Osteoblast (primary cell): ENCODE data around the gene DOK4. TPM values are rescaled to one million over a fixed set of nuclear protein-coding genes. Genes with fewer than 3 reads are reported as not detected.

Experiments
- DNase-seq: peaks from one replicate; pipeline ENCODE4 v3.0.0; 2011; ENCODE audit warnings: low spot score, mixed read lengths; ENCODE audit not compliant: insufficient read length; ENCODE audit errors: missing footprints
- H2AFZ ChIP-seq: 2 replicates; pipeline ENCODE4 v1.6.0; 2011; ENCODE audit warnings: mild to moderate bottlenecking, low read length
- H3K27ac ChIP-seq: 2 replicates; pipeline ENCODE4 v1.5.1; 2011; ENCODE audit warnings: mild to moderate bottlenecking, low read depth, low read length, moderate library complexity
- H3K27me3 ChIP-seq: 2 replicates; pipeline ENCODE4 v1.6.0; 2012; ENCODE audit warnings: mild to moderate bottlenecking, control low read depth, inconsistent platforms, low read length, moderate library complexity; ENCODE audit not compliant: insufficient read depth
- H3K36me3 ChIP-seq: 2 replicates; pipeline ENCODE4 v1.5.1; 2011; ENCODE audit warnings: mild to moderate bottlenecking, low read length, control low read depth, moderate library complexity; ENCODE audit not compliant: insufficient read depth
- H3K4me1 ChIP-seq: 2 replicates; pipeline ENCODE4 v1.5.1; 2011; ENCODE audit warnings: mild to moderate bottlenecking, low read length, control low read depth, moderate library complexity; ENCODE audit not compliant: insufficient read depth
- H3K4me2 ChIP-seq: 2 replicates; pipeline ENCODE4 v1.6.0; 2011; ENCODE audit warnings: mild to moderate bottlenecking, low read length; ENCODE audit not compliant: insufficient read depth
- H3K4me3 ChIP-seq: fragments of 200-600 bp; sonication (generic); 3 replicates; pipeline ENCODE4 v1.5.1; 2012; ENCODE audit warnings: mild to moderate bottlenecking, low read length, inconsistent platforms; ENCODE audit not compliant: insufficient read depth
- H3K79me2 ChIP-seq: 2 replicates; pipeline ENCODE4 v1.6.0; 2012; ENCODE audit warnings: mild to moderate bottlenecking, low read length, control low read depth, inconsistent platforms; ENCODE audit not compliant: insufficient read depth
- H3K9me3 ChIP-seq: 2 replicates; pipeline ENCODE4 v1.5.1; 2011; ENCODE audit warnings: low read depth, low read length, control low read depth
- H4K20me1 ChIP-seq: 2 replicates; pipeline ENCODE4 v1.6.0; 2012; ENCODE audit warnings: mild to moderate bottlenecking, low read length, control low read depth; ENCODE audit not compliant: insufficient read depth
- CTCF ChIP-seq: IDR thresholded peaks from 2 replicates; pipeline ENCODE4 v1.5.1; 2011; ENCODE audit warnings: mild to moderate bottlenecking, low read depth, low read length, moderate library complexity; ENCODE audit errors: extremely low read depth
- total RNA-seq: library from RNA; depleted of rRNA; stranded (reverse); fragments of >200 nt; gene quantifications from 2 replicates; pipeline ENCODE4 v1.2.3, GENCODE V29; 2012

DOK4 gene
- total RNA-seq, 1 donor = 29.0 TPM

GRCh38 chr16:57424583-57424982, 61.7 kb downstream of the DOK4 start:
- no peak for DNase-seq

GRCh38 chr16:57423152-57423551, 63.1 kb downstream of the DOK4 start:
- Histone ChIP-seq H4K20me1 (no peaks in the 10 kb centered on the region), H3K27me3 (no peaks in the 10 kb centered on the region), H3K4me1 (peaks cover 6% of the 10 kb centered on the region), H2AFZ (no peak overlapping the region), H3K9me3 (no peaks in the 10 kb centered on the region), H3K36me3 (peaks cover 7% of the 10 kb centered on the region), H3K79me2 (no peaks in the 10 kb centered on the region), H3K27ac (no peak overlapping the region), H3K4me3 (no peak overlapping the region), H3K4me2 (no peak overlapping the region)
- no peak for DNase-seq
- no peak for TF ChIP-seq CTCF

More at GRCh38 chr16:57424583-57424982, 61.7 kb downstream of the DOK4 start:
- no peaks in the 10 kb centered on the region for H3K79me2 ChIP-seq
- H3K36me3 ChIP-seq = peaks cover 12% of the 10 kb centered on the region
- H3K4me1 ChIP-seq = peaks cover 3% of the 10 kb centered on the region
- no peaks in the 10 kb centered on the region for H3K9me3 ChIP-seq
- no peak for TF ChIP-seq CTCF
- no peaks in the 10 kb centered on the region for H3K27me3 ChIP-seq
- no peak overlapping the region for H3K4me3 ChIP-seq
- no peak overlapping the region for H2AFZ ChIP-seq
- no peaks in the 10 kb centered on the region for H4K20me1 ChIP-seq
- H3K4me2 ChIP-seq = no peak overlapping the region
- H3K27ac ChIP-seq = no peak overlapping the region

GRCh38 chr16:57422026-57422944, 64.0 kb downstream of the DOK4 start:
- no peaks in the 10 kb centered on the region for H3K36me3 ChIP-seq
- DNase-seq = peak; percentile 88
- no peaks in the 10 kb centered on the region for H3K79me2 ChIP-seq
- no peak overlapping the region for H3K27ac ChIP-seq
- H4K20me1 ChIP-seq = no peaks in the 10 kb centered on the region
- H3K9me3 ChIP-seq = no peaks in the 10 kb centered on the region
- peak; percentile 82 for TF ChIP-seq CTCF
- peak overlapping the region; percentile 71 for H2AFZ ChIP-seq
- H3K27me3 ChIP-seq = no peaks in the 10 kb centered on the region
- peaks cover 6% of the 10 kb centered on the region for H3K4me1 ChIP-seq
- H3K4me3 ChIP-seq = no peak overlapping the region
- peak overlapping the region; percentile 65 for H3K4me2 ChIP-seq

Other genes starting within 250 kb of the DOK4 start
- 85.8 and 88.4 TPM in 2 replicates for gene ARL2BP, start 241.2 kb downstream of the DOK4 start, total RNA-seq
- gene PLLP, start 201.8 kb downstream of the DOK4 start, total RNA-seq = under 0.01 TPM in 2 replicates
- not detected in 2 replicates for gene CCL22, start 127.7 kb downstream of the DOK4 start, total RNA-seq
- gene CX3CL1, start 114.0 kb downstream of the DOK4 start, total RNA-seq = under 0.01 TPM in 1 of 2 replicates, not detected in the other
- gene CCL17, start 81.7 kb downstream of the DOK4 start, total RNA-seq = not detected in 2 replicates
- 39.8 and 45.1 TPM in 2 replicates for gene CIAPIN1, start 39.1 kb downstream of the DOK4 start, total RNA-seq
- 38.6 and 39.8 TPM in 2 replicates for gene COQ9, start 39.0 kb downstream of the DOK4 start, total RNA-seq
- gene POLR2C, start 23.8 kb downstream of the DOK4 start, total RNA-seq = 95.2 and 97.8 TPM in 2 replicates
- 9.8 and 10.6 TPM in 2 replicates for gene CCDC102A, start 50.1 kb upstream of the DOK4 start, total RNA-seq
- gene ADGRG5, start 56.1 kb upstream of the DOK4 start, total RNA-seq = not detected in 2 replicates
- gene ADGRG1, start 142.1 kb upstream of the DOK4 start, total RNA-seq = 0.29 and 0.72 TPM in 2 replicates
- not detected in 2 replicates for gene ADGRG3, start 181.8 kb upstream of the DOK4 start, total RNA-seq
- not detected in 2 replicates for gene DRC7, start 208.3 kb upstream of the DOK4 start, total RNA-seq
- 17.7 and 24.6 TPM in 2 replicates for gene KATNB1, start 249.3 kb upstream of the DOK4 start, total RNA-seq